HepG2 (cell line): ENCODE data around the gene TEAD4. TPM values are rescaled to one million over a fixed set of nuclear protein-coding genes. Genes with fewer than 3 reads are reported as not detected.

ENCODE experiments used
- BCL6 ChIP-seq: IDR thresholded peaks from 2 replicates; pipeline ENCODE4 v1.6.1; 2016; ENCODE audit warnings: missing genetic modification reagents, missing compliant biosample characterization
- CREB1 ChIP-seq, 2 experiments: fragments of 450-650 bp in 1 of 2; IDR thresholded peaks; 2 replicates each; pipeline ENCODE4 v1.6.1; 2016 to 2017; ENCODE audit warnings: control low read depth in 1 of 2, mild to moderate bottlenecking in 1 of 2, missing compliant biosample characterization in 1 of 2, missing genetic modification characterization in 1 of 2
- GLI4 ChIP-seq: sonication (generic); formaldehyde crosslinking; IDR thresholded peaks from 2 replicates; pipeline ENCODE4 v1.5.1; 2020; ENCODE audit warnings: missing genetic modification reagents, mild to moderate bottlenecking, moderate library complexity, borderline replicate concordance
- HDAC2 ChIP-seq: sonication (generic); formaldehyde crosslinking; IDR thresholded peaks from 2 replicates; pipeline ENCODE4 v1.4.0; 2020; ENCODE audit warnings: missing genetic modification reagents
- MAFF ChIP-seq: IDR thresholded peaks from 2 replicates; pipeline ENCODE4 v1.6.1; 2011; ENCODE audit warnings: low read depth, low read length, improper control_type of control experiment
- MATR3 ChIP-seq: sonication (generic); formaldehyde crosslinking; IDR thresholded peaks from 2 replicates; pipeline ENCODE4 v1.4.0; 2020; ENCODE audit warnings: missing genetic modification reagents
- MTF2 ChIP-seq: sonication (generic); formaldehyde crosslinking; IDR thresholded peaks from 2 replicates; pipeline ENCODE4 v1.5.0; 2020; ENCODE audit warnings: missing genetic modification reagents, borderline replicate concordance
- NBN ChIP-seq: fragments of 450-650 bp; conservative IDR thresholded peaks from 2 replicates; pipeline ENCODE4 v1.6.1; 2017
- NCOA2 ChIP-seq: sonication (generic); formaldehyde crosslinking; IDR thresholded peaks from 2 replicates; pipeline ENCODE4 v1.8.0; 2022; ENCODE audit warnings: inconsistent platforms
- NFIB ChIP-seq: sonication (generic); formaldehyde crosslinking; IDR thresholded peaks from 2 replicates; pipeline ENCODE4 v1.9.0; 2021; ENCODE audit warnings: missing genetic modification reagents, mild to moderate bottlenecking, borderline replicate concordance
- NFYB ChIP-seq: sonication (generic); formaldehyde crosslinking; IDR thresholded peaks from 2 replicates; pipeline ENCODE4 v1.4.0; 2020; ENCODE audit warnings: missing genetic modification reagents
- PAX8 ChIP-seq: sonication (generic); formaldehyde crosslinking; IDR thresholded peaks from 2 replicates; pipeline ENCODE4 v1.8.0; 2022; ENCODE audit warnings: mild to moderate bottlenecking, missing genetic modification reagents, borderline replicate concordance
- ZNF263 ChIP-seq: sonication (generic); formaldehyde crosslinking; IDR thresholded peaks from 2 replicates; pipeline ENCODE4 v1.4.0; 2020; ENCODE audit warnings: missing genetic modification reagents
- ZNF350 ChIP-seq: sonication (generic); formaldehyde crosslinking; IDR thresholded peaks from 2 replicates; pipeline ENCODE4 v1.4.0; 2020; ENCODE audit warnings: mild to moderate bottlenecking, low read depth, missing genetic modification reagents, borderline replicate concordance
- ZNF773 ChIP-seq: sonication (generic); formaldehyde crosslinking; IDR thresholded peaks from 2 replicates; pipeline ENCODE4 v1.4.0; 2020; ENCODE audit warnings: missing genetic modification reagents, borderline replicate concordance
- ZNF792 ChIP-seq: IDR thresholded peaks from 2 replicates; pipeline ENCODE4 v1.6.1; 2016
- polyA plus RNA-seq, 8 experiments: library from polyadenylated mRNA; depleted of rRNA in 3 of 8; stranded (reverse) in 7 of 8; unstranded in 1 of 8; fragments of >200 nt; fragmentation: Illumina TruSeq in 4 of 8; extraction: Trizol in 4 of 8; gene quantifications; 2 replicates each; pipeline versions ENCODE4 v1.2.1 to v1.2.3, GENCODE V29; 2011 to 2016; ENCODE audit warnings: low read depth in 4 of 8, missing spikeins in 1 of 8, mixed read lengths in 1 of 8; ENCODE audit not compliant: insufficient read depth in 1 of 8
- total RNA-seq, 5 experiments: library from RNA; depleted of rRNA; stranded (reverse); fragments of >200 nt; fragmentation: Illumina TruSeq; extraction: Trizol; gene quantifications; 2 replicates each; pipeline ENCODE4 v1.2.3, GENCODE V29; 2016; ENCODE audit warnings: low read depth in 1 of 5
- TF ChIP-seq, protein P1 (sequence below): sonication (generic); formaldehyde crosslinking; IDR thresholded peaks from 2 replicates; pipeline ENCODE4 v1.4.0; 2020; ENCODE audit warnings: missing genetic modification reagents, mild to moderate bottlenecking, borderline replicate concordance
- TF ChIP-seq, protein P2 (sequence below): sonication (generic); formaldehyde crosslinking; IDR thresholded peaks from 2 replicates; pipeline ENCODE4 v1.5.1; 2020; ENCODE audit warnings: mild to moderate bottlenecking, missing genetic modification reagents, moderate library complexity
- TF ChIP-seq, protein P3 (sequence below): sonication (generic); formaldehyde crosslinking; IDR thresholded peaks from 2 replicates; pipeline ENCODE4 v1.4.0; 2020; ENCODE audit warnings: missing genetic modification reagents, low read depth, mild to moderate bottlenecking, borderline replicate concordance
- TF ChIP-seq, protein P4 (sequence below): sonication (generic); formaldehyde crosslinking; IDR thresholded peaks from 2 replicates; pipeline ENCODE4 v1.4.0; 2020; ENCODE audit warnings: mild to moderate bottlenecking, missing genetic modification reagents, borderline replicate concordance
- TF ChIP-seq, protein P5 (sequence below): sonication (generic); formaldehyde crosslinking; IDR thresholded peaks from 2 replicates; pipeline ENCODE4 v1.4.0; 2020; ENCODE audit warnings: missing genetic modification reagents

Gene TEAD4
- total and polyA plus RNA-seq, 2 of the 13 experiments (the other 11 are each of a cell fraction or from before 2014, with no cell fraction given), result 45.0 to 69.4 TPM

DNA sequence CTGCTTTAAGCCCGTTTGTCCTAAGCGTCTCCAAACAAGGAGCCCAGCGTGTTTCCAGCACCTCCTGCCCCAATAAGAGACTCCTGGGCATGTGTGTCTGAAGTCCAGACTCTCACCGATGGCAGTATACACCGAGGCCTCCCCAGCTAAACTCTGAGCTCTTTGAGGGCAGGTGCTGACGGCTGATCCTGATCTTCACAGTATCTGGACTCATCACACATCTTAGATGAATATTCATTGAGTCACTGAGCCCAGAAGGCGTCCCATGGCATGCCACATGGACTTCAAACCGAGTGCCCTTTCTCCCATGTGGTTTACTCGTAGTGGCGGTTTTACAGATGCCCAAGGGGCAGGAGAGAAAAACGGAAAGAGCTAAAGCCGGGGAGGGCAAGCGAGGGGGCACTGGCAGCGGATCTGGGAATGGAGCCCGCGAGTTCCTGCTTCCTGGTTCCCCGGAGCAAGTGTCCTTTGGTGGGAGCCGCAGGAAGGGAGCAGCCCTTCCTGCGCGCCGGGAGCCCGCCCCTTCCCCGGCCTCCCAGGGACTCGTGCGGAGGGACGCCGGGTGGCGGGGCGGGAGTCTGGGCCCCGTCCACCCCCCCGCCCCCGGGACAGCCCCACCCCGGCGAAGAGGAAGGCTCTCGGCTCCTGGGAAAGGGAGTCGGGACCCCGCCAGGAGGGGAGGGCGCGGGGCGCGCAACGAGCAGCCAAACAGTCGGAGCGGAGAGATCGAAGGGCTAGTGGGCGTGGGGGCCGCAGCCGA, 585 bp upstream of the TEAD4 start (continued):
- TF ChIP-seq, protein P1, sequence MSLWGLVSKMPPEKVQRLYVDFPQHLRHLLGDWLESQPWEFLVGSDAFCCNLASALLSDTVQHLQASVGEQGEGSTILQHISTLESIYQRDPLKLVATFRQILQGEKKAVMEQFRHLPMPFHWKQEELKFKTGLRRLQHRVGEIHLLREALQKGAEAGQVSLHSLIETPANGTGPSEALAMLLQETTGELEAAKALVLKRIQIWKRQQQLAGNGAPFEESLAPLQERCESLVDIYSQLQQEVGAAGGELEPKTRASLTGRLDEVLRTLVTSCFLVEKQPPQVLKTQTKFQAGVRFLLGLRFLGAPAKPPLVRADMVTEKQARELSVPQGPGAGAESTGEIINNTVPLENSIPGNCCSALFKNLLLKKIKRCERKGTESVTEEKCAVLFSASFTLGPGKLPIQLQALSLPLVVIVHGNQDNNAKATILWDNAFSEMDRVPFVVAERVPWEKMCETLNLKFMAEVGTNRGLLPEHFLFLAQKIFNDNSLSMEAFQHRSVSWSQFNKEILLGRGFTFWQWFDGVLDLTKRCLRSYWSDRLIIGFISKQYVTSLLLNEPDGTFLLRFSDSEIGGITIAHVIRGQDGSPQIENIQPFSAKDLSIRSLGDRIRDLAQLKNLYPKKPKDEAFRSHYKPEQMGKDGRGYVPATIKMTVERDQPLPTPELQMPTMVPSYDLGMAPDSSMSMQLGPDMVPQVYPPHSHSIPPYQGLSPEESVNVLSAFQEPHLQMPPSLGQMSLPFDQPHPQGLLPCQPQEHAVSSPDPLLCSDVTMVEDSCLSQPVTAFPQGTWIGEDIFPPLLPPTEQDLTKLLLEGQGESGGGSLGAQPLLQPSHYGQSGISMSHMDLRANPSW, result no peak
- TF ChIP-seq, protein P2, sequence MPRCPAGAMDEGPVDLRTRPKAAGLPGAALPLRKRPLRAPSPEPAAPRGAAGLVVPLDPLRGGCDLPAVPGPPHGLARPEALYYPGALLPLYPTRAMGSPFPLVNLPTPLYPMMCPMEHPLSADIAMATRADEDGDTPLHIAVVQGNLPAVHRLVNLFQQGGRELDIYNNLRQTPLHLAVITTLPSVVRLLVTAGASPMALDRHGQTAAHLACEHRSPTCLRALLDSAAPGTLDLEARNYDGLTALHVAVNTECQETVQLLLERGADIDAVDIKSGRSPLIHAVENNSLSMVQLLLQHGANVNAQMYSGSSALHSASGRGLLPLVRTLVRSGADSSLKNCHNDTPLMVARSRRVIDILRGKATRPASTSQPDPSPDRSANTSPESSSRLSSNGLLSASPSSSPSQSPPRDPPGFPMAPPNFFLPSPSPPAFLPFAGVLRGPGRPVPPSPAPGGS, result 0 out of 2 replicates have a peak, but pooled peaks have one; percentile 71
- peak; percentile 29; the same call in 1 of the 2 replicates for TF ChIP-seq NCOA2
- no peak for TF ChIP-seq NFIB (CRISPR knock-in tag)
- no peak for TF ChIP-seq NBN
- TF ChIP-seq CREB1 (IDR thresholded peaks at IDR 0.05), result no peak
- TF ChIP-seq CREB1 (CRISPR knock-in tag; IDR thresholded peaks at IDR 0.05), result no peak
- TF ChIP-seq GLI4 (CRISPR knock-in tag), result 0 out of 2 replicates have a peak, but pooled peaks have one; percentile 65
- peak; percentile 75; the same call in 1 of the 2 replicates for TF ChIP-seq ZNF350 (CRISPR knock-in tag)
- TF ChIP-seq MAFF, result no peak
- TF ChIP-seq, protein P3, sequence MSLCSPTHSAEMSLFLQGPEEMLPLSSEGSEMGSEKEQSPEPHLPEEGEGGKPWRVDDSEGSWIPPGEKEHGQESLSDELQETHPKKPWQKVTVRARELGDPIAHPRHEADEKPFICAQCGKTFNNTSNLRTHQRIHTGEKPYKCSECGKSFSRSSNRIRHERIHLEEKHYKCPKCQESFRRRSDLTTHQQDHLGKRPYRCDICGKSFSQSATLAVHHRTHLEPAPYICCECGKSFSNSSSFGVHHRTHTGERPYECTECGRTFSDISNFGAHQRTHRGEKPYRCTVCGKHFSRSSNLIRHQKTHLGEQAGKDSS (CRISPR knock-in tag), result no peak
- TF ChIP-seq BCL6 (CRISPR knock-in tag), result no peak; the same call in 1 of the 2 replicates
- no peak for TF ChIP-seq ZNF773 (CRISPR knock-in tag)
- TF ChIP-seq HDAC2 (CRISPR knock-in tag), result no peak
- no peak; the same call in 1 of the 2 replicates for TF ChIP-seq NFYB (CRISPR knock-in tag)
- TF ChIP-seq ZNF792 (CRISPR knock-in tag), result no peak; the same call in 1 of the 2 replicates
- TF ChIP-seq MATR3 (CRISPR knock-in tag), result no peak
- no peak for TF ChIP-seq MTF2 (CRISPR knock-in tag)
- TF ChIP-seq ZNF263 (CRISPR knock-in tag), result peak; percentile 46; the same call in 1 of the 2 replicates
- TF ChIP-seq, protein P4, sequence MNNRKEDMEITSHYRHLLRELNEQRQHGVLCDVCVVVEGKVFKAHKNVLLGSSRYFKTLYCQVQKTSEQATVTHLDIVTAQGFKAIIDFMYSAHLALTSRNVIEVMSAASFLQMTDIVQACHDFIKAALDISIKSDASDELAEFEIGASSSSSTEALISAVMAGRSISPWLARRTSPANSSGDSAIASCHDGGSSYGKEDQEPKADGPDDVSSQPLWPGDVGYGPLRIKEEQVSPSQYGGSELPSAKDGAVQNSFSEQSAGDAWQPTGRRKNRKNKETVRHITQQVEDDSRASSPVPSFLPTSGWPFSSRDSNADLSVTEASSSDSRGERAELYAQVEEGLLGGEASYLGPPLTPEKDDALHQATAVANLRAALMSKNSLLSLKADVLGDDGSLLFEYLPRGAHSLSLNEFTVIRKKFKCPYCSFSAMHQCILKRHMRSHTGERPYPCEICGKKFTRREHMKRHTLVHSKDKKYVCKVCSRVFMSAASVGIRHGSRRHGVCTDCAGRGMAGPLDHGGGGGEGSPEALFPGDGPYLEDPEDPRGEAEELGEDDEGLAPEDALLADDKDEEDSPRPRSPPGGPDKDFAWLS (CRISPR knock-in tag), result no peak
- TF ChIP-seq, protein P5, sequence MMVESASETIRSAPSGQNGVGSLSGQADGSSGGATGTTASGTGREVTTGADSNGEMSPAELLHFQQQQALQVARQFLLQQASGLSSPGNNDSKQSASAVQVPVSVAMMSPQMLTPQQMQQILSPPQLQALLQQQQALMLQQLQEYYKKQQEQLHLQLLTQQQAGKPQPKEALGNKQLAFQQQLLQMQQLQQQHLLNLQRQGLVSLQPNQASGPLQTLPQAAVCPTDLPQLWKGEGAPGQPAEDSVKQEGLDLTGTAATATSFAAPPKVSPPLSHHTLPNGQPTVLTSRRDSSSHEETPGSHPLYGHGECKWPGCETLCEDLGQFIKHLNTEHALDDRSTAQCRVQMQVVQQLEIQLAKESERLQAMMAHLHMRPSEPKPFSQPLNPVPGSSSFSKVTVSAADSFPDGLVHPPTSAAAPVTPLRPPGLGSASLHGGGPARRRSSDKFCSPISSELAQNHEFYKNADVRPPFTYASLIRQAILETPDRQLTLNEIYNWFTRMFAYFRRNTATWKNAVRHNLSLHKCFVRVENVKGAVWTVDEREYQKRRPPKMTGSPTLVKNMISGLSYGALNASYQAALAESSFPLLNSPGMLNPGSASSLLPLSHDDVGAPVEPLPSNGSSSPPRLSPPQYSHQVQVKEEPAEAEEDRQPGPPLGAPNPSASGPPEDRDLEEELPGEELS, result 0 out of 2 replicates have a peak, but pooled peaks have one; percentile 29
- no peak for TF ChIP-seq PAX8
